ENCODE data around the gene PPP4C.

The PPP4C gene

GRCh38 chr16:30116291-30117207 lies 40.8 kb downstream of the PPP4C start:
- DNase-seq (ENCODE audit: low spot score) (no peak), ATAC-seq (ENCODE audit: low read depth) (no peak)
- H3K4me3 ChIP-seq (ENCODE audit: severe bottlenecking) = no peak overlapping the region
- TF ChIP-seq CTCF (IDR thresholded peaks at IDR 0.05; ENCODE audit: poor library complexity, severe bottlenecking) = no peak
- no peaks in the 10 kb centered on the region for H3K9me3 ChIP-seq (ENCODE audit: severe bottlenecking)
- no peak overlapping the region for H3K27ac ChIP-seq (ENCODE audit: poor library complexity, severe bottlenecking)
- H3K27me3 ChIP-seq (ENCODE audit: insufficient read depth, poor library complexity, severe bottlenecking) = no peaks in the 10 kb centered on the region
- H3K36me3 ChIP-seq (ENCODE audit: low read depth) = peaks cover 15% of the 10 kb centered on the region
- H3K4me1 ChIP-seq (ENCODE audit: insufficient read depth, poor library complexity, severe bottlenecking) = peaks cover 9% of the 10 kb centered on the region

DNA sequence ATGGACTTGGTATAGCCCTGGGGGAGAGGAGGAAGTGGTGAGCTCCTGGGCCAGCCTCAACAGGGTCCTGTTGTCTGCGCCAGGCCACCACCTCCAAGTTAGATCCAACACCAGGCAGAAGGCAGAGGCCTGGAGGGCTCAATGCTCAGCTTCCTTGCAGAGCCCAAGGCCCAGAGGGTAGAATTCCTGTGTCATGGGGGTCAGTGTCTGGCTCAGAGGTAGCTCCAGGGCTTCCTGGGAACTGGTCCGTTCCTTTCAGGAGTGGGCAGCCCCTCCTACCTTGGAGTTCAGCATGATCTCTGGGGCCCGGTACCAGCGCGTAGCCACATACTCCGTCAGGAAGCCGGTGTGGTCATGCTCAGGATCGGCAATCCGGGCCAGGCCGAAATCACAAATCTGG lies 42.0 kb downstream of the PPP4C start:
- H3K27ac ChIP-seq (ENCODE audit: poor library complexity, severe bottlenecking) = no peak overlapping the region
- no peaks in the 10 kb centered on the region for H3K9me3 ChIP-seq (ENCODE audit: severe bottlenecking)
- DNase-seq (ENCODE audit: low spot score) (no peak), ATAC-seq (ENCODE audit: low read depth) (no peak)
- H3K4me3 ChIP-seq (ENCODE audit: severe bottlenecking) = no peak overlapping the region
- H3K36me3 ChIP-seq (ENCODE audit: low read depth) = peaks cover 15% of the 10 kb centered on the region
- no peaks in the 10 kb centered on the region for H3K27me3 ChIP-seq (ENCODE audit: insufficient read depth, poor library complexity, severe bottlenecking)
- no peak for TF ChIP-seq CTCF (IDR thresholded peaks at IDR 0.05; ENCODE audit: poor library complexity, severe bottlenecking)
- H3K4me1 ChIP-seq (ENCODE audit: insufficient read depth, poor library complexity, severe bottlenecking) = peaks cover 9% of the 10 kb centered on the region

- no peak for TF ChIP-seq CTCF (IDR thresholded peaks at IDR 0.05; ENCODE audit: poor library complexity, severe bottlenecking)
- Histone ChIP-seq H3K4me1 (ENCODE audit: insufficient read depth, poor library complexity, severe bottlenecking) (peaks cover 3% of the 10 kb centered on the region), H3K4me3 (ENCODE audit: severe bottlenecking) (no peak overlapping the region), H3K36me3 (ENCODE audit: low read depth) (peaks cover 15% of the 10 kb centered on the region), H3K9me3 (ENCODE audit: severe bottlenecking) (no peaks in the 10 kb centered on the region), H3K27me3 (ENCODE audit: insufficient read depth, poor library complexity, severe bottlenecking) (no peaks in the 10 kb centered on the region), H3K27ac (ENCODE audit: poor library complexity, severe bottlenecking) (no peak overlapping the region)
- ATAC-seq (ENCODE audit: low read depth) (no peak), DNase-seq (ENCODE audit: low spot score) (no peak)
Observed at GRCh38 chr16:30119428-30119827, 43.6 kb downstream of the PPP4C start.

- Histone ChIP-seq H3K4me1 (ENCODE audit: insufficient read depth, poor library complexity, severe bottlenecking) (peaks cover 3% of the 10 kb centered on the region), H3K36me3 (ENCODE audit: low read depth) (peaks cover 15% of the 10 kb centered on the region), H3K27me3 (ENCODE audit: insufficient read depth, poor library complexity, severe bottlenecking) (no peaks in the 10 kb centered on the region), H3K27ac (ENCODE audit: poor library complexity, severe bottlenecking) (no peak overlapping the region), H3K4me3 (ENCODE audit: severe bottlenecking) (no peak overlapping the region), H3K9me3 (ENCODE audit: severe bottlenecking) (no peaks in the 10 kb centered on the region)
- no peak for TF ChIP-seq CTCF (IDR thresholded peaks at IDR 0.05; ENCODE audit: poor library complexity, severe bottlenecking)
- DNase-seq (ENCODE audit: low spot score) = no peak
- no peak for ATAC-seq (ENCODE audit: low read depth)
Observed at GRCh38 chr16:30120340-30121105, 44.7 kb downstream of the PPP4C start.

Measured in RWPE2 (cell line).